T47D (cell line): Measurements from ENCODE around the gene FBXL7.
A peak's percentile ranks its signal among the peaks of the same experiment; 100 is the strongest.

Source experiments
- DNase-seq, 2 experiments: peaks; one replicate each; pipeline versions ENCODE4 v3.0.0 to v3.0.0-alpha.2; 2011 to 2012; ENCODE audit warnings: low read depth in 1 of 2, low spot score in 1 of 2
- JUND ChIP-seq: IDR thresholded peaks from 2 replicates; pipeline ENCODE4 v1.6.1; 2012; ENCODE audit warnings: low read depth
- in situ Hi-C: cut with HindIII; loops from 2 replicates; pipeline ENCODE4 v1.10.0; 2016; ENCODE audit warnings: low sequenced_read_pairs, low pct_unique_long_range_greater_than_20kb

The FBXL7 gene

DNA sequence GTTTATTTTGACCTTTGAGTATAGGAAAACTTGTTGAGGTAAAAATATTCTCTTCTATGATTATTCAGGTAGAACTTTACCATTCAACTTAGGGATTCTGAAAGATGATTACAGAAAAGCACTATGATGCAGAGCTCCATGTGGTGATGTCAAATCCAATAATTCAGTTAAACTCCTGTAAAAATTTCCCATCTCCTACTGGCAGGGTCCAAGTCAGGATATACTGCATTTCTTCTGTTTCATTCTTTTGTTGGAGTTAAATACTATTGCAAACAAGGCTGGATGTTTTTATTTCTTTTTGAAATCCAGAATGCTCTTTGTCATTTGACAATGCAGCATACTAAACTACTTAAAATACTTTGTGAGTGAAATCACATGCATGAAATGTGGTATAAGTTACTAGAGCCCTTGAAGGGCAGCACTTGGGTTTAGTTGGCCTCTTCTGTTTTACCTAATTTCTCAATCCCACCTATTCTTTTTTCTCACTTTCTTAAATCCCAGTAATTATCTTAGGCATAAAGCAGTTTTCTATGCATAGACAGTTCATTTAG, 204.5 kb downstream of the FBXL7 start:
- no peak for DNase-seq
- TF ChIP-seq JUND: no peak
- in situ Hi-C loops: no loop called here

- DNase-seq: no peak
- in situ Hi-C loops: no loop called here
Measured at GRCh38 chr5:15707631-15708030, 207.7 kb downstream of the FBXL7 start.

GRCh38 chr5:15711892-15712291, 211.9 kb downstream of the FBXL7 start:
- no peak for TF ChIP-seq JUND
- DNase-seq: no peak
- in situ Hi-C loops: no loop called here

More at GRCh38 chr5:15707631-15708030, 207.7 kb downstream of the FBXL7 start:
- TF ChIP-seq JUND: no peak

DNA sequence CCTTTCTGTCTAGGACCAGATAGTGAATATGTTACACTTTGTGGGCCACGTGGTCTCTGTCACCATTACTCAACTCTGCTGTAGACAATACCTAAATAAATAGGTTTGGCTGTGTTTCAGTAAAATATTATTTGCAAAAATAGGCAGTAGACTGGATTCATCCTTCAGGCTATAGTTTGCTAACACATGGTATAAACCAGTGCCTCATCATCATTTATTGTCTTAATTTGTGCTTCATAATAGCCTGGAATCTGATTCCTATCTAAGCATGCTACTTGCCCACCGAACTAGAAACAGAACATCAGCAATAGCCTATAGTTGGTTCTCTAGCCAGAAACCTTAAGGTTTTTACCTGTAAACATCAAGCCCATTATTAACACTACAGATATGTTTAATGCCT, 215.6 kb downstream of the FBXL7 start:
- in situ Hi-C loops: no loop called here
- TF ChIP-seq JUND: no peak
- no peak for DNase-seq

GRCh38 chr5:15715967-15716366, 216.0 kb downstream of the FBXL7 start:
- in situ Hi-C loops: no loop called here
- DNase-seq: no peak
- TF ChIP-seq JUND: no peak

DNA sequence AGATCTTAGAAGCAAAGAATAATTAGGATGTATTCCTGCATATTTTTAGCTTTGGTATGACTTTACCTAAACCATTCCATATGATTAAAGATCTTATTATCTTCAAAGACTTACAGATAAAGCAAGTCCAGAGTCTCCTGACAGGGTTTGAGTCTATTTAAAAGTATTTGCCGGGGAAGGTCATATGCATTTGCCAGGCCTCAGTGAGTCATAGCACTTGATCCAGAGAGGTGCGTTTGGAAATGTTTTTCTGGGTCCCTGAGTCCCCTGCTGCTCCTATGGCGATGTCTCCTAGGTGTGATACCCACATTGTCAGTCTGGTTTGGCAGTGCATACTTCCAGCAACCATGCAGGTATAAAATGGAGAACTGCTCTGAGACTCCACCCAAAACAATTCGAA, 217.0 kb downstream of the FBXL7 start:
- TF ChIP-seq JUND: no peak
- in situ Hi-C loops: no loop called here
- DNase-seq: no peak

DNA sequence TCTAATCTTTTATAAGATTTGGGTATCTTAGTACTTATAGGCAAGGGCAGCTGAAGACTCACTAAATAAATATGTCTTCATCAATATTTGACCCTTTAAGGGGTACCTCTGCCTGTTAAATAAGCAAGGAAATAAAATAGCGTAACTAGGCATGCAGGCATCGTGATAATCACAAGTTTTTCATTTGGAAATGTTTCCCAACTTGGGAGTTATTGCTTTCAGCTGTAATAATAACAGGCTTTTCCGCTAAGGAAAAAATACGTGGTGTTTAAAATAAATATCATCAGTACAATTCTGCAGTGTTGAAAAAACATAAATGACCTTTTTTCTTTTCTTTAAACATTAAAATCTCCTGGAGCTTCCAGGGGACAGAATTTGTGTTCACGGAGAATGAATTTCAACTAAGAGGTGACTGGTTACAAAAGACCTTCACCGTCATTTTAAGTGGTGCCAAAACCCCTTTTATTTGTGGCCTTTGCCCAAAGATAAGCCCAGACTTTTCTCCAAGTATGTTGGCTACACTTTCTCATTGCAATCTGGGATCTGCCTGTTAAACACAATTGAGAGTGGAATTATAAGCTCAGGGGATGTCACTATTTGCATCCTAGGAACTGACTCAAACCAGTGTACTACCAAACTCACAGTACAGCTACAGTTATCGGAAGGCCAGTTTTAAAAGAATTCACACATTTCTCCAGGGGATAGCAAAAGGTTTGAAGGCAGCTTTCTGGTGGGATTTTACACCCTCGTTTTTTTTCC, 218.6 kb downstream of the FBXL7 start:
- in situ Hi-C loops: no loop called here
- DNase-seq: no peak
- TF ChIP-seq JUND: no peak

DNA sequence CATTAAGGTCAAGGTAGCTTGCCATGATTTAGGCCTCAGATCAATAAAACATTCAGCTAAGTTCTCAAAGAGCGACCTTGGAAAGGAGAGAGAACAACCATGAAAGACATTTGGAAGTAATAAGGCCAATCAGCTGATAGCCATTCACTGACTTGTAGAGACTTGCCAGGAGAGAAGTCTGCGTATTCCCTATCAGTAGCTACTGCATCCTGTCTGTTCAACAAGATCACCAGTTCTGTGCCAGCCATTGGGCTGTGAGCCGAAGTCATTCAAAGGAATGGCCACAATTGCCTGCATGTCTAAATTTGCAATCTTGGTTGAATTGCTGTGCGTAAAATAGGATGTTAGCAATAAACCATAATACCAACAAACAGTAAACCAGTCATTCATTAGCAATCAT, 219.8 kb downstream of the FBXL7 start:
- no peak for DNase-seq
- in situ Hi-C loops: no loop called here
- TF ChIP-seq JUND: no peak

DNA sequence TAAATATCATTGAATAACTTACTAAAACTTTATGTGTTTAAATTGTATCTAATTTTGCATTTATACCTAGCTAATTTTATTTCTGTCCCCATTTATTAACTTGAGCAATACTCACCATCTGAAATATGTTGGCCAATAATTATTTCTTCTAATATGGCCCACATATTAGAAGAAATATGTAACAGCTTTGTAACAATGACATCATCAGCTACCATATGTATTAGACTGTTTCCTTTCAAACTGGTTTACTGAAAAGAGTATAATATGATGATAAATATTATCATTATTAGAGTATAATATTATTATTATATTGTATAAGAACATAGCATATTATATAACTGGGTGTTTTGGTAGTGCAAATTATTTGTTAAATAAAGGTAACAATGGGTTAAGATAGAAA, 220.5 kb downstream of the FBXL7 start:
- DNase-seq: no peak
- TF ChIP-seq JUND: no peak
- in situ Hi-C loops: no loop called here

- no peak for TF ChIP-seq JUND
- in situ Hi-C loops: no loop called here
- DNase-seq: no peak
Measured at GRCh38 chr5:15722305-15722704, 222.3 kb downstream of the FBXL7 start.

- DNase-seq: no peak
- TF ChIP-seq JUND: no peak
- in situ Hi-C loops: no loop called here
Measured at GRCh38 chr5:15727375-15727774, 227.4 kb downstream of the FBXL7 start.

- TF ChIP-seq JUND: no peak
- in situ Hi-C loops: no loop called here
- no peak for DNase-seq
Measured at GRCh38 chr5:15728811-15729210, 228.8 kb downstream of the FBXL7 start.

- in situ Hi-C loops: no loop called here
- no peak for TF ChIP-seq JUND
- DNase-seq: no peak
Measured at GRCh38 chr5:15731699-15732098, 231.7 kb downstream of the FBXL7 start.

DNA sequence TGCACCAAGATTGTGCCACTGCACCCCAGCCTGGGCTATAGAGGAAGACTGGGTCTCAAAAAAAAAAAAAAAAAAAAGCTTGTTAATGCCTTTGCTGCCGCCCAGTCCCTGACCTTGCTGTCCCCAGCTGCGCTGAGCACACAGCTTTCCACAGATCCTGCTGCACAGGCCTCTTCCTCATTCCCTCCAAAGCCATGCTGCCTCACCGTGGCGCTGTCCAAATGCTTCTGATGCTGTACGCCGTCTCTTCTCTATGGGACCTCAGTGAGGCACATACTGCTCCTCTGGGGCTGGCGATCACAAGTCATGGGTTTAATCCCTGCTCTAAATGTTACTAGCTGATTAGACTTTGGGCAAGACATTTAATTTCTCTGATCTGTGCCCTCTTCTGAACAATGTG, 234.1 kb downstream of the FBXL7 start:
- in situ Hi-C loops: no loop called here
- TF ChIP-seq JUND: no peak
- DNase-seq: peak in 1 of 2 experiments; percentile 6
